PC-9 (cell line): Measurements from ENCODE around the gene KCNQ1OT1.

Source experiments
- EZH2 ChIP-seq: fragments of 200-600 bp; sonication (generic); IDR thresholded peaks from 2 replicates; pipeline ENCODE4 v1.8.0; 2017; ENCODE audit warnings: antibody characterized with exemption, low read depth
- TF ChIP-seq, protein P1 (sequence below): fragments of 200-600 bp; sonication (generic); conservative IDR thresholded peaks from 2 replicates; pipeline ENCODE4 v1.6.1; 2017; ENCODE audit warnings: mixed run types, antibody characterized with exemption, mild to moderate bottlenecking, moderate library complexity

DNA sequence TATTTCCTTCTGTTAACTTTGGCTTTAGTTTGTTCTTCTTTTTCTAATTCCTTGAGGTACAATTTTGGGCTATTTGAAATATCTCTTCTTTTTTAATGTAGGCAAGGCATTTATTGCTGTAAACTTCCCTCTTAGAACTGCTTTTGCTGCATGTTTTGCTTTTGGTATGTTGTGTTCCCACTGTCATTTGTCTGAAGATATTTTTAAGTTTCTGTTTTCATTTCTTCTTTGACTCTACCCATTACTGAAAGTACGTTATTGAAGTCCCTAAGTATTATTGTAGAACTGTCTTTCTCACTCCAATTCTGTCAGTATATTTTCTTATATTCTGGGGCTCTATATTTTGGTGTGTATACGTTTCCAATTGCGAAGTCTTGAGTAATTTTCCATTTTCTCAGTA is 77.9 kb downstream of the KCNQ1OT1 start:
- TF ChIP-seq, protein P1, sequence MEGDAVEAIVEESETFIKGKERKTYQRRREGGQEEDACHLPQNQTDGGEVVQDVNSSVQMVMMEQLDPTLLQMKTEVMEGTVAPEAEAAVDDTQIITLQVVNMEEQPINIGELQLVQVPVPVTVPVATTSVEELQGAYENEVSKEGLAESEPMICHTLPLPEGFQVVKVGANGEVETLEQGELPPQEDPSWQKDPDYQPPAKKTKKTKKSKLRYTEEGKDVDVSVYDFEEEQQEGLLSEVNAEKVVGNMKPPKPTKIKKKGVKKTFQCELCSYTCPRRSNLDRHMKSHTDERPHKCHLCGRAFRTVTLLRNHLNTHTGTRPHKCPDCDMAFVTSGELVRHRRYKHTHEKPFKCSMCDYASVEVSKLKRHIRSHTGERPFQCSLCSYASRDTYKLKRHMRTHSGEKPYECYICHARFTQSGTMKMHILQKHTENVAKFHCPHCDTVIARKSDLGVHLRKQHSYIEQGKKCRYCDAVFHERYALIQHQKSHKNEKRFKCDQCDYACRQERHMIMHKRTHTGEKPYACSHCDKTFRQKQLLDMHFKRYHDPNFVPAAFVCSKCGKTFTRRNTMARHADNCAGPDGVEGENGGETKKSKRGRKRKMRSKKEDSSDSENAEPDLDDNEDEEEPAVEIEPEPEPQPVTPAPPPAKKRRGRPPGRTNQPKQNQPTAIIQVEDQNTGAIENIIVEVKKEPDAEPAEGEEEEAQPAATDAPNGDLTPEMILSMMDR: no peak
- TF ChIP-seq EZH2: no peak
